GM12878 (cell line): Measurements from ENCODE around the gene CCNJL.

Source experiments
- BRCA1 ChIP-seq: IDR thresholded peaks from 2 replicates; pipeline ENCODE4 v1.6.1; 2011; ENCODE audit warnings: low read depth, low read length, improper control_type of control experiment
- CHD2 ChIP-seq: IDR thresholded peaks from 2 replicates; pipeline ENCODE4 v1.6.1; 2011; ENCODE audit warnings: low read depth, low read length, improper control_type of control experiment, borderline replicate concordance
- CREB1 ChIP-seq: IDR thresholded peaks from 2 replicates; pipeline ENCODE4 v1.6.1; 2012; ENCODE audit warnings: low read depth, mild to moderate bottlenecking, inconsistent platforms
- MAX ChIP-seq: IDR thresholded peaks from 2 replicates; pipeline ENCODE4 v1.6.1; 2012; ENCODE audit warnings: low read depth, low read length, improper control_type of control experiment
- PBX3 ChIP-seq: IDR thresholded peaks from 2 replicates; pipeline ENCODE4 v1.6.1; 2011; ENCODE audit warnings: mild to moderate bottlenecking, low read depth, low read length, moderate library complexity; ENCODE audit not compliant: insufficient replicate concordance
- PML ChIP-seq: IDR thresholded peaks from 2 replicates; pipeline ENCODE4 v1.6.1; 2012; ENCODE audit warnings: low read length, inconsistent platforms
- POLR2AphosphoS5 ChIP-seq: IDR thresholded peaks from 2 replicates; pipeline ENCODE4 v1.6.1; 2011; ENCODE audit warnings: mild to moderate bottlenecking, low read length, inconsistent platforms
- RELA ChIP-seq: fragments of 450-650 bp; IDR thresholded peaks from 2 replicates; pipeline ENCODE4 v1.8.0; 2014; ENCODE audit warnings: borderline replicate concordance; ENCODE audit not compliant: partially characterized antibody
- TAF1 ChIP-seq: IDR thresholded peaks from 2 replicates; pipeline ENCODE4 v1.6.1; 2011; ENCODE audit warnings: mild to moderate bottlenecking, low read depth, low read length, borderline replicate concordance
- TCF3 ChIP-seq: IDR thresholded peaks from 2 replicates; pipeline ENCODE4 v1.6.1; 2012; ENCODE audit warnings: low read depth, mild to moderate bottlenecking, low read length, borderline replicate concordance; ENCODE audit not compliant: insufficient read depth
- ZNF207 ChIP-seq: fragments of 450-650 bp; IDR thresholded peaks from 2 replicates; pipeline ENCODE4 v1.6.1; 2014; ENCODE audit warnings: antibody characterized with exemption, mild to moderate bottlenecking, borderline replicate concordance
- TF ChIP-seq, protein P1 (sequence below), 3 experiments: IDR thresholded peaks in 2 of 3; conservative IDR thresholded peaks in 1 of 3; 2 replicates each; pipeline ENCODE4 v1.5.1; 2011; ENCODE audit warnings: low read depth in 3 of 3, low read length in 3 of 3, mild to moderate bottlenecking in 3 of 3, control low read depth in 2 of 3, moderate library complexity in 2 of 3, inconsistent platforms in 1 of 3, mixed read lengths in 1 of 3; ENCODE audit not compliant: control insufficient read depth in 2 of 3, insufficient read depth in 1 of 3; ENCODE audit errors: extremely low read depth in 1 of 3

DNA sequence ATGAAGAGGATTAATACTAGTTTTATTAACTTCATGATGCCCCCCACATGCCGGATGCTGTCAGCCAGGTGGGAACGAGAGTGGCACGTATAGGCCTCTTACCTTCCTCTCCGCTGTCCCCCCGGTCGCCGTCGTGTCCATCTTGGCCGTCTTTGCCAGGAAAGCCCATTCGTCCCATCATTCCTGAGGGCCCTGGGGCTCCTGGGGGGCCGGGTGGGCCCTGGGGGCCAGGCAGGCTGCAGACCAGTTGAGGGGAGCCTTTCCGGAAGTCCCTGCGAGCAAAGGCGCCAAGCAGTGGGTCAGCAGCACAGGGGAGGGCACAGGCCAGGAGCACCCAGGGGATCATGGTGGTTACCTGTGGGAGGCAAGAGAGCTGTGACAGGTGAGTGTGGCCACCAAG lies 42.3 kb upstream of the CCNJL start:
- TF ChIP-seq, protein P1, sequence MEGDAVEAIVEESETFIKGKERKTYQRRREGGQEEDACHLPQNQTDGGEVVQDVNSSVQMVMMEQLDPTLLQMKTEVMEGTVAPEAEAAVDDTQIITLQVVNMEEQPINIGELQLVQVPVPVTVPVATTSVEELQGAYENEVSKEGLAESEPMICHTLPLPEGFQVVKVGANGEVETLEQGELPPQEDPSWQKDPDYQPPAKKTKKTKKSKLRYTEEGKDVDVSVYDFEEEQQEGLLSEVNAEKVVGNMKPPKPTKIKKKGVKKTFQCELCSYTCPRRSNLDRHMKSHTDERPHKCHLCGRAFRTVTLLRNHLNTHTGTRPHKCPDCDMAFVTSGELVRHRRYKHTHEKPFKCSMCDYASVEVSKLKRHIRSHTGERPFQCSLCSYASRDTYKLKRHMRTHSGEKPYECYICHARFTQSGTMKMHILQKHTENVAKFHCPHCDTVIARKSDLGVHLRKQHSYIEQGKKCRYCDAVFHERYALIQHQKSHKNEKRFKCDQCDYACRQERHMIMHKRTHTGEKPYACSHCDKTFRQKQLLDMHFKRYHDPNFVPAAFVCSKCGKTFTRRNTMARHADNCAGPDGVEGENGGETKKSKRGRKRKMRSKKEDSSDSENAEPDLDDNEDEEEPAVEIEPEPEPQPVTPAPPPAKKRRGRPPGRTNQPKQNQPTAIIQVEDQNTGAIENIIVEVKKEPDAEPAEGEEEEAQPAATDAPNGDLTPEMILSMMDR (IDR thresholded peaks at IDR 0.05 in 2 of 3, conservative IDR thresholded peaks at IDR 0.05 in 1 of 3; ENCODE audit: control insufficient read depth in 2 of 3, extremely low read depth in 1 of 3, insufficient read depth in 1 of 3, low read depth in 3 of 3, low read length in 3 of 3) = no peak
- TF ChIP-seq PML (no peak), POLR2AphosphoS5 (no peak), BRCA1 (no peak), TCF3 (no peak), CREB1 (no peak), CHD2 (no peak), RELA (no peak), MAX (no peak), PBX3 (no peak), TAF1 (no peak), ZNF207 (no peak)
